Measurements from ENCODE around the gene GDPD4. TPM values are rescaled to one million over a fixed set of nuclear protein-coding genes. Genes with fewer than 3 reads are reported as not detected.

Gene GDPD4
- total RNA-seq, 2 experiments from 2014 or later = not detected

DNA sequence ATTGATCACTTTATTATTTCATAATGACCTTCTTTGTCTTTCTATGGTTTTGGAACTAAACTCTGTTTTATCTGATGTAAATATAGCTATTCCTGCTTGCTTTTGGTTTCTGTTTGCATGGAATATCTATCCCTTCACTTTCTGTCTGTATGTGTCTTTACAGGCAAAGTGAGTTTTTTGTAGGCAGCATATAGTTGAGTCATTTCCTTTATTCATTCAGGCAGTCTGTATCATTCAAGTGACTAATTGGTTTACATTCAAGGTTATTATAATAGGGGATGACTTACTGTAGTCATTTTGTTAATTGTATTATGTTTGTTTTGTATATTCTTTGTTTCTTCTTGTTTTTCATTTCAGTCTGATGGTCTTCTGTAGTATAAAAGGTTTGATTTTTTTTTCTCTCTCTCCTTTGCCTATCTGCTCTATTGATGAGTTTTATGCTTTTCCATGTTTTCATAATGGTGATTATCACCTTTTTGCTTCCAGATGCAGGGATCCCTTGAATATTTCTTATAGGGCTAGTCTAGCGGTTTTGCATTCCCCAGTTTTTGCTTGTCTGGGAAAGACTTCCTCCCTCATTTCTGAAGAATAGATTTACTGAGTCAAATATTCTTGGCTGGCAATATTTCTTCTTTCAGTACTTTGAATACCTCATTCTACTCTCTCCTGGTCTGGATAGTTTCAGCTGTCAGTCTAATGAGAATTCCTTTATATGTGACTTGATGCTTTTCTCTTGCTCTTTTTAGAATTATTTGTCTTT, 50.4 kb downstream of the GDPD4 start:
- ChIA-PET POLR2A (no interaction called here), CTCF (no interaction called here)

- CTCF ChIA-PET = no interaction called here
Measured at GRCh38 chr11:77249427-77249826, 52.1 kb downstream of the GDPD4 start.

GRCh38 chr11:77244277-77245027, 57.0 kb downstream of the GDPD4 start:
- POLR2A ChIA-PET = no interaction called here
- CTCF ChIA-PET = no interaction called here

More at GRCh38 chr11:77249427-77249826, 52.1 kb downstream of the GDPD4 start:
- POLR2A ChIA-PET = no interaction called here

- ChIA-PET POLR2A (no interaction called here), CTCF (no interaction called here)
Measured at GRCh38 chr11:77236901-77237300, 64.6 kb downstream of the GDPD4 start.

DNA sequence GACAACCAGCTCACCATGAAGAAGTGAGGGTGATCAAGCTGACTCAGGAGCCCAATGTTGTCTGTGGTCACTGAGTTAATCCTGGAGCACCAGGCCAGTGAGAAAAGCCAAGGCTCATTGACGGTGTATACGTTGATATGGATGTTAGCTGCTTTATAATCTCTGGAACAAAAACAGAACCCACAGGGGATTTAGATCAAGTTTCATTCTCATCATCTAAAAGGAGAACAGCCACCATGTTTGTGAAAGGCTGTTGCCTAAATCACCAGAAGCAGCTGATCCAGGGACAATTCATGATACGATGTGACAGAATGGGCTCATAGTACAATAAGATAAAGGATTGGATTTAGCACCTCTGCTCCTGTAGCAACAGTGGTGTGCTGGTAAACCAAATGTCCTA, 68.5 kb downstream of the GDPD4 start:
- ChIA-PET POLR2A (no interaction called here), CTCF (interaction anchor here (0.7 kb wide), 1 partner anchor 230 kb away, joined by 5 read pairs; no protein-coding TSS in a partner anchor)

- CTCF ChIA-PET = no interaction called here
Measured at GRCh38 chr11:77232242-77232641, 69.2 kb downstream of the GDPD4 start.

GRCh38 chr11:77231800-77232199, 69.7 kb downstream of the GDPD4 start:
- ChIA-PET POLR2A (no interaction called here), CTCF (no interaction called here)

More at GRCh38 chr11:77232242-77232641, 69.2 kb downstream of the GDPD4 start:
- POLR2A ChIA-PET = no interaction called here

DNA sequence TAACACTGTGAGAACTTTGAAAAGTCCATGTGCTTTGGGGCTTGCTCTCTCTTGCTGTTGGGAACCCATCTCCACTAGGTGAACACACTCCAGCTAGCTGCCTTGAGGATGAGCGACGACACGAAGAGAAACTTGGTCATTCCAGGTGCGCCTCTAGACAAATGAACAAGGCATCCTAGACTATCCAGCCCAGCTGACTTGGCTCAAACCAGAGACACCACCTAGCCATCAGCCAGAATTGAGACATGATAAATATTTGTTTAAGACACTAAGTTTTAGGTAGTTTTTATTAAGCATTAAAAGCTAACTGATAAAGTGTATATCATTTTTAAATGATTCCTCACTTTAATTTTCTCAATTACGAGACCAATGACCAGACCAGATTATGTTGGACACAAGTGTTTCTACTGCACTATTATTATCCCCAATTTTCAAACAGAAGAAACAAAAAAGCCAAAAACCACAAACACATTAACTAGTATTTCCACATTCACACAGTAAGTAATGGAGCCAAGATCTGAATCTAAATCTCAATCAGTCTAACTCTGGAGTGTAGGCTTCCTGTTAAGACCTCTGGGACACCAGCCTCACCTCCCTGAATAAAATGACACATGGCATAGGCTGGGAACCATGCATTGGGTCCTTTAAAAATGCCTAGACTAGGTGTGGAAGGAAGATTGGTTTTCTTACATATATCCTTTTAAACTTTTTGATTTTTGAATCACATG, 70.4 kb downstream of the GDPD4 start:
- CTCF ChIA-PET = no interaction called here
- POLR2A ChIA-PET = no interaction called here

GRCh38 chr11:77223797-77224196, 77.7 kb downstream of the GDPD4 start:
- POLR2A ChIA-PET = no interaction called here

DNA sequence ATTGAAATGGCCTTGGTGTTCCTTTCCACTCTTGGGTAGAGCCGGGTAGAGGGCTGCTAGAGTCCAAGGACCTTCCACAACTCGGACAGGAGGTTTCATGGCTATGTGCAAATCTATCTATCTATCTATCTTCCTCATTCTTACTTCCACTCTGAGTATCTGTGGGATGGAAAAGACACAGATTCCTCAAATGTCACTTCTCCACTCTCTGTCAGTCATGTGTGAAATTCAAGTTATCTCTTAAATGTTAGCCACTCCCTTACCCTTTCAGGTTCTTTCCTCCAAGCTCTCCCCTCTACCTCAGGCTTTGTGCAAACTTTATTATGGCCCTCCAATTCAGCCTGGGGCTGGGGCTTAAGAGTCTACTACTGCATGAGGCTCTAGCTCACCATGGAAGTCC, 84.3 kb downstream of the GDPD4 start:
- ChIA-PET POLR2A (no interaction called here), CTCF (no interaction called here)

More at GRCh38 chr11:77223797-77224196, 77.7 kb downstream of the GDPD4 start:
- CTCF ChIA-PET = no interaction called here

GRCh38 chr11:77215106-77215505, 86.4 kb downstream of the GDPD4 start:
- POLR2A ChIA-PET = no interaction called here
- CTCF ChIA-PET = no interaction called here

DNA sequence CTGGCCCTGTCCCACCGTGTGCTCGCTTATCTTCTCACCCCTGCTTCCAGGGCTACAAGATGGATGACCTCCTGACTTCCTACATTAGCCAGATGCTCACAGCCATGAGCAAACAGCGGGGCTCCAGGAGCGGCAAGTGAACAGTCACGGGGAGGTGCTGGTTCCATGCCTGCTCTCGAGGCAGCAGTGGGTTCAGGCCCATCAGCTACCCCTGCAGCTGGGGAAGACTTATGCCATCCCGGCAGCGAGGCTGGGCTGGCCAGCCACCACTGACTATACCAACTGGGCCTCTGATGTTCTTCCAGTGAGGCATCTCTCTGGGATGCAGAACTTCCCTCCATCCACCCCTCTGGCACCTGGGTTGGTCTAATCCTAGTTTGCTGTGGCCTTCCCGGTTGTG, 86.9 kb downstream of the GDPD4 start:
- ChIA-PET POLR2A (no interaction called here), CTCF (no interaction called here)

DNA sequence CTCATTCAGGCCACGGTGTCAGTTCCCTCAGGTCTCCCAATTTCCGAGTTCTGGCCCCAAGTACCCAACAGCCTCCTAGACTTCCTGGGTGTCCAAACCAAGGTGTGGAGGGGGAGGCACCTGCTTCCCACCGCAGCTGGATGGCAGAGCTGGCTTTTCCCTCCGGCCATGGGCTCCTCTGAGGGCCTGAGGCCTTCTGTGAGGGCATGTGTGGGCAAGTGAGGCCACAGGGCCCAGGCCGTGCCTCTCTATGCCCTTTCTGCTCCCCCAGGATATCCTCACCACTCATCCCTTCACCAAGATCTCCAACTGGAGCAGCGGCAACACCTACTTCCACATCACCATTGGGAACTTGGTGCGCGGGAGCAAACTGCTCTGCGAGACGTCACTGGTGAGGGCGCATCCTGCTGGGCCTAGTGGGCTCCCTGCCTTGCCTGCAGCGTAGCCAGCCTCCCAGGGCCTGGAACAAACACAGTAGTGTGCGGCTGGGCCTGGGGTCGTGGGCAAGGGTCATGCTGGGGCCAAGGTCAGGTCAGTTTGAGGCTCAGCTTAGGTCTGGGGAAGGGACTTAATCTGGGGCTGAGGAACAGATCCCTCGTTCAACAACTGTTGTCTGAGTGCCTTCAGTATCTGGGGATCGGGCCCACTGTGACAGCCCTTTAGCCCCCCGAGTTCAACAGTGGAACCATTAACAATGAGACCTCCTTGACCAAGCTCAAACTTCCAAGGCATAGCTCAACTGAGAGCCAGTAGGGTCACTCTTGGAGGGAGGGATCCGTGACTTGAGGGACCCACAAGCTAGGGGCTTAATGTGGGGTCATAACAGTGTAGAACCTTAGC, 87.7 kb downstream of the GDPD4 start:
- ChIA-PET CTCF (no interaction called here), POLR2A (no interaction called here)

DNA sequence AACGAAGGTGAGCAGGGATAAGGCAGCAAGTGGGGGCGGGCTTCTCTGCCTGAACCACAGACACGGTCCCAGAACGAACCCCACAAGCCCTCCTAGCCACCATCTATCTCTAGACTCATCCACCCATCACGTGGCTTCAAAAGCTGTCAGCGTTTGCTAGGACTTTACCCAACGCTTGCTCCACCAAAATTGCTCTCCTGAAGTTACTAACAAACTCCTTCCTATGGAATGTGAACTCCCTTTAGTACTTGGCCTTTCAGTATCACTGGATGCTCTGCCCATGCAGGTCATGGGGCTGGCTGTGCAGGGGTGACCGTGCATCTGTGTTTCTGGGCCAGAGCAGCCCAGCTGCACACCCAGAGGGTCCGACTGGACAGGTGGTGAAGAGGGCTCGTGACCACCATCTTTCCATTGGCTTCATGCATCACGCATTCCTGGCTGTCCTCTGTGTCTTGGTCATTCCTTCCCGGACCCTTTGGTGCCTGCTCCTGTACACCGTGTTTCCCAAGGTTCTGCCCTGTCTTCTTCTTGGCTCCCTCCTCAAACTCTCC, 88.4 kb downstream of the GDPD4 start:
- CTCF ChIA-PET = no interaction called here

GRCh38 chr11:77212314-77213007, 89.0 kb downstream of the GDPD4 start:
- ChIA-PET CTCF (no interaction called here), POLR2A (no interaction called here)

More for the DNA sequence above, 88.4 kb downstream of the GDPD4 start:
- POLR2A ChIA-PET = no interaction called here

DNA sequence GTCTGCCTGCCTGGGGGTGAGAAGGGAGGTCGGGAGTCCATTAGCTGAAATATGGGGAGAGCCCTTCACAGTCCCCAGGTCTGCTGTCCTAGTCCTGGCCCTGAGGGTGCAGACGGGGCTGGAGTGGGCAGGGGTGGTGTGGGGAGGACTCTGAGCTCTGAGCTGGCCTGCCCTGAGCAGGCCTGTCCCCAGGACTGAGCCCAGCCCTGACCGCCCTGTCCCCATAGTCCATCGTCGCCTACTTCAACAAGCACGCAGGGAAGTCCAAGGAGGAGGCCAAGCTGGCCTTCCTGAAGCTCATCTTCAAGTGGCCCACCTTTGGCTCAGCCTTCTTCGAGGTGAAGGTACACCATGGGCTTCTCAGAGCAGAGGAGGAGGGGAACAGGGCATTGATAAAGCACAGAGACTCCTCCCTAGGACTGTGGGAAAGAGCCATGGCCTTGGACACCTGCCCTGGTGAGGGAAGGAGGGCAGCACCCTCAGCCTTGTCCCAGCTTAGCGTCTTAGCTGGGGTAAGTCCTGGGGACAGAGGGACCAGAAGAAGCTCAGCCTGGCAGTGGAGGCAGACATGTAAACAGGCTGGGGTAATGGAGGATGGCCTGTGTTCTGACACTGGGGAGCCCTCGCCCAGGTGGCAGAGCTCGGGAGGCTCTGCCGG, 89.8 kb downstream of the GDPD4 start:
- ChIA-PET CTCF (no interaction called here), POLR2A (no interaction called here)

- CTCF ChIA-PET = no interaction called here
- POLR2A ChIA-PET = no interaction called here
Measured at GRCh38 chr11:77211040-77211451, 90.4 kb downstream of the GDPD4 start.

GRCh38 chr11:77209663-77210062, 91.8 kb downstream of the GDPD4 start:
- CTCF ChIA-PET = no interaction called here
- POLR2A ChIA-PET = no interaction called here

- ChIA-PET CTCF (no interaction called here), POLR2A (no interaction called here)
Measured at GRCh38 chr11:77208535-77208934, 93.0 kb downstream of the GDPD4 start.

Measured in activated CD8-positive, alpha-beta memory T cell treated with anti-CD3 and anti-CD28 coated beads for 36 hours (primary cell).